HepG2 (cell line): ENCODE data around the gene WDR45B. TPM values are rescaled to one million over a fixed set of nuclear protein-coding genes. Genes with fewer than 3 reads are reported as not detected.

ENCODE experiments used
- ATAC-seq: fragments of 200-7000 bp; cut with Tn5 transposase; 3 replicates; pipeline ENCODE4 v1.9.1; 2020; ENCODE audit warnings: mild to moderate bottlenecking, moderate library complexity
- BruUV-seq: library from RNA; stranded (reverse); fragments of 400-500 nt; replicated peaks from 2 replicates; lab custom pipeline; 2021; lab: Mats Ljungman, UMichigan
- CTCF ChIA-PET: fragments of 300-600 bp; formaldehyde crosslinking; extraction: SDS; loops from one replicate; lab custom pipeline; 2021; ENCODE audit warnings: low total read pairs, inconsistent platforms, low intra/inter-chr PET ratio; lab: Yijun Ruan, JAX
- POLR2A ChIA-PET: fragments of 350-600 bp; sonication (Branson Sonifier 250); formaldehyde crosslinking; loops from one replicate; lab custom pipeline; 2020; ENCODE audit warnings: antibody characterized with exemption, inconsistent platforms; lab: Yijun Ruan, JAX
- DNase-seq: peaks from one replicate; pipeline ENCODE4 v3.0.0-alpha.2; 2015; ENCODE audit warnings: low spot score
- FAIRE-seq: peaks from 3 replicates; lab custom pipeline; 2011; peaks lifted over from hg19 to GRCh38; lab: Jason Lieb, UNC
- H2AFZ ChIP-seq: one replicate; pipeline ENCODE4 v1.6.1; 2011; ENCODE audit warnings: low read length, inconsistent platforms
- H3K27ac ChIP-seq: fragments of 300-600 bp; 3 replicates; pipeline ENCODE4 v1.8.0; 2011; ENCODE audit warnings: mixed run types, mild to moderate bottlenecking, mixed read lengths, low read length, inconsistent platforms; ENCODE audit not compliant: insufficient read depth; ENCODE audit errors: extremely low read length
- H3K27me3 ChIP-seq, 2 experiments: fragments of 200-600 bp in 1 of 2; 2 replicates in 1 of 2; 3 replicates in 1 of 2; pipeline versions ENCODE4 v1.6.0 to v1.8.0; 2011; ENCODE audit warnings: low read length in 2 of 2, mild to moderate bottlenecking in 2 of 2, moderate library complexity in 2 of 2, inconsistent platforms in 1 of 2; ENCODE audit not compliant: insufficient read depth in 2 of 2, control insufficient read depth in 1 of 2
- H3K36me3 ChIP-seq, 2 experiments: fragments of 200-600 bp in 1 of 2; replicated peaks in 1 of 2; 2 replicates in 1 of 2; 3 replicates in 1 of 2; pipeline versions ENCODE4 v1.5.1 to v1.8.0; 2011; ENCODE audit warnings: low read length in 2 of 2, inconsistent platforms in 1 of 2; ENCODE audit not compliant: insufficient read depth in 2 of 2, control insufficient read depth in 1 of 2
- H3K4me1 ChIP-seq: 2 replicates; pipeline ENCODE4 v1.5.1; 2012; ENCODE audit warnings: low read length, inconsistent platforms; ENCODE audit not compliant: insufficient read depth
- H3K4me2 ChIP-seq: 2 replicates; pipeline ENCODE4 v1.6.0; 2011; ENCODE audit warnings: low read depth, low read length, inconsistent platforms
- H3K4me3 ChIP-seq, 3 experiments: fragments of 200-600 bp in 1 of 3; sonication (generic), shearing (Covaris generic) in 1 of 3; replicated peaks in 1 of 3; 2 replicates each; pipeline ENCODE4 v1.5.1; 2011 to 2016; ENCODE audit warnings: low read length in 3 of 3, inconsistent platforms in 2 of 3, low read depth in 2 of 3, mild to moderate bottlenecking in 2 of 3, control low read depth in 1 of 3, mixed read lengths in 1 of 3; ENCODE audit not compliant: insufficient read depth in 1 of 3
- H3K79me2 ChIP-seq: one replicate; pipeline ENCODE4 v1.6.1; 2011; ENCODE audit warnings: low read length, inconsistent platforms; ENCODE audit not compliant: insufficient read depth
- H3K9ac ChIP-seq: 2 replicates; pipeline ENCODE4 v1.6.0; 2011; ENCODE audit warnings: mild to moderate bottlenecking, low read depth, low read length, inconsistent platforms; ENCODE audit not compliant: insufficient read depth
- H3K9me3 ChIP-seq: 2 replicates; pipeline ENCODE4 v1.5.1; 2012; ENCODE audit warnings: mild to moderate bottlenecking, low read length
- H4K20me1 ChIP-seq: 2 replicates; pipeline ENCODE4 v1.6.0; 2011; ENCODE audit warnings: inconsistent platforms, mild to moderate bottlenecking, low read length, moderate library complexity; ENCODE audit not compliant: insufficient read depth
- JUN ChIP-seq: sonication (generic); formaldehyde crosslinking; IDR thresholded peaks from 2 replicates; pipeline ENCODE4 v1.4.0; 2020; ENCODE audit warnings: mild to moderate bottlenecking, missing genetic modification reagents
- POLR2G ChIP-seq: fragments of 200-400 bp; formaldehyde crosslinking; IDR thresholded peaks from 2 replicates; pipeline ENCODE4 v1.6.1; 2018; ENCODE audit warnings: mild to moderate bottlenecking, low read depth, low read length, moderate library complexity
- ZBTB38 ChIP-seq: sonication (generic); formaldehyde crosslinking; IDR thresholded peaks from 2 replicates; pipeline ENCODE4 v1.5.1; 2020; ENCODE audit warnings: mild to moderate bottlenecking, missing genetic modification reagents
- ZNF142 ChIP-seq: sonication (generic); formaldehyde crosslinking; IDR thresholded peaks from 2 replicates; pipeline ENCODE4 v1.4.0; 2020; ENCODE audit warnings: missing genetic modification reagents
- ZNF737 ChIP-seq: sonication (generic); formaldehyde crosslinking; IDR thresholded peaks from 2 replicates; pipeline ENCODE4 v1.5.0; 2020; ENCODE audit warnings: missing genetic modification reagents, mild to moderate bottlenecking, borderline replicate concordance
- ZNF749 ChIP-seq: sonication (generic); formaldehyde crosslinking; IDR thresholded peaks from 2 replicates; pipeline ENCODE4 v1.8.0; 2022; ENCODE audit warnings: mild to moderate bottlenecking, missing genetic modification reagents, moderate library complexity, borderline replicate concordance
- whole genome bisulfite sequencing: methylation state at CpG from one replicate; pipeline ENCODE4 v1.1.6; 2017; ENCODE audit warnings: low lambda C conversion rate; 5-methylcytosine and 5-hydroxymethylcytosine counted together
- in situ Hi-C: cut with HindIII; loops from 2 replicates; pipeline ENCODE4 v1.10.0; 2017; ENCODE audit warnings: low pct_unique_long_range_greater_than_20kb; ENCODE audit not compliant: extremely low pct_ligation_motif_present
- intact Hi-C: fragments of 100-400 bp; cut with micrococcal nuclease; formaldehyde crosslinking; loops from one replicate; pipeline ENCODE4 v1.10.0; 2022; ENCODE audit not compliant: unreplicated experiment
- polyA plus RNA-seq, 8 experiments: library from polyadenylated mRNA; depleted of rRNA in 3 of 8; stranded (reverse) in 7 of 8; unstranded in 1 of 8; fragments of >200 nt; fragmentation: Illumina TruSeq in 4 of 8; extraction: Trizol in 4 of 8; gene quantifications; 2 replicates each; pipeline versions ENCODE4 v1.2.1 to v1.2.3, GENCODE V29; 2011 to 2016; ENCODE audit warnings: low read depth in 4 of 8, missing spikeins in 1 of 8, mixed read lengths in 1 of 8; ENCODE audit not compliant: insufficient read depth in 1 of 8
- total RNA-seq, 5 experiments: library from RNA; depleted of rRNA; stranded (reverse); fragments of >200 nt; fragmentation: Illumina TruSeq; extraction: Trizol; gene quantifications; 2 replicates each; pipeline ENCODE4 v1.2.3, GENCODE V29; 2016; ENCODE audit warnings: low read depth in 1 of 5

WDR45B gene
- total and polyA plus RNA-seq, 2 of the 13 experiments (the other 11 are each of a cell fraction or from before 2014, with no cell fraction given) = 86.2 to 155 TPM

- 0 out of 2 replicates have a peak, but pooled peaks have one; percentile 20 for TF ChIP-seq ZNF142 (CRISPR knock-in tag)
Observed at GRCh38 chr17:82696916-82697807, 48.9 kb upstream of the WDR45B start (continued).

- no peaks in the 10 kb centered on the region for H3K36me3 ChIP-seq
- 0 out of 2 replicates have a peak, but pooled peaks have one; percentile 40 for TF ChIP-seq ZNF737
- no peak for TF ChIP-seq JUN (CRISPR knock-in tag)
- TF ChIP-seq ZNF749 = no peak
- TF ChIP-seq POLR2G = no peak
- TF ChIP-seq ZBTB38 = 0 out of 2 replicates have a peak, but pooled peaks have one; percentile 12
- H2AFZ ChIP-seq = no peak overlapping the region
- peaks cover 36% of the 10 kb centered on the region for H3K4me1 ChIP-seq
- CTCF ChIA-PET = no interaction called here
- no peak for DNase-seq
- no TSS peak for BruUV-seq
- no peak overlapping the region for H3K4me3 ChIP-seq
- peaks cover 15% of the 10 kb centered on the region for H3K9me3 ChIP-seq
- in situ Hi-C loops (no loop called here), intact Hi-C loops (no loop called here)
- 91% methylated on average over 17 of the region's 17 CpGs for WGBS
- POLR2A ChIA-PET = interaction anchor here (1.1 kb wide), 1 partner anchor 8 kb away, joined by 3 read pairs; no protein-coding TSS in a partner anchor
- H3K27me3 ChIP-seq = peaks cover 0 to 3% of the 10 kb centered on the region in 2 experiments; a peak in 1 of 5 replicates
- no peak overlapping the region for H3K27ac ChIP-seq
- ATAC-seq = no peak
- H3K9ac ChIP-seq = no peak overlapping the region
- no peak for FAIRE-seq
- no peaks in the 10 kb centered on the region for H4K20me1 ChIP-seq
- H3K79me2 ChIP-seq = no peaks in the 10 kb centered on the region
- H3K4me2 ChIP-seq = no peak overlapping the region
Observed at GRCh38 chr17:82696259-82696658, 48.0 kb upstream of the WDR45B start.
